ENCODE results near the gene GPRC5C. TPM values are rescaled to one million over a fixed set of nuclear protein-coding genes. Genes with fewer than 3 reads are reported as not detected.

GPRC5C gene
- total and polyA plus RNA-seq, 2 of the 13 experiments (the other 11 are each of a cell fraction or from before 2014, with no cell fraction given) = 85.6 to 300 TPM

GRCh38 chr17:74442670-74443515 is 11.0 kb downstream of the GPRC5C start (continued):
- TF ChIP-seq ZNF512 (CRISPR knock-in tag; IDR thresholded peaks at IDR 0.05) = no peak
- TF ChIP-seq ZNF724P (CRISPR knock-in tag; IDR thresholded peaks at IDR 0.05; ENCODE audit: borderline replicate concordance) = peak; percentile 43; the same call in 1 of the 2 replicates
- no peak; the same call in 1 of the 2 replicates for TF ChIP-seq ZNF713 (CRISPR knock-in tag; IDR thresholded peaks at IDR 0.05)
- TF ChIP-seq MTF2 (CRISPR knock-in tag; IDR thresholded peaks at IDR 0.05; ENCODE audit: borderline replicate concordance) = 0 out of 2 replicates have a peak, but pooled peaks have one; percentile 43
- no peak for TF ChIP-seq DNMT3B (CRISPR knock-in tag; conservative IDR thresholded peaks at IDR 0.05)
- peak; percentile 77; the same call in 1 of the 2 replicates for TF ChIP-seq ZNF256 (CRISPR knock-in tag; conservative IDR thresholded peaks at IDR 0.05)
- TF ChIP-seq ZNF180 (CRISPR knock-in tag; IDR thresholded peaks at IDR 0.05; ENCODE audit: borderline replicate concordance, low read depth) = no peak
- TF ChIP-seq HNF4G (IDR thresholded peaks at IDR 0.05; ENCODE audit: borderline replicate concordance, low read depth, low read length) = peak; percentile 99
- peak; percentile 100 for TF ChIP-seq HNF4G (CRISPR knock-in tag; IDR thresholded peaks at IDR 0.05; ENCODE audit: borderline replicate concordance, low read depth)
- TF ChIP-seq MIER2 (CRISPR knock-in tag; IDR thresholded peaks at IDR 0.05) = peak; percentile 67; the same call in 1 of the 2 replicates
- peak; percentile 85; the same call in 1 of the 2 replicates for TF ChIP-seq CSRNP1 (CRISPR knock-in tag; IDR thresholded peaks at IDR 0.05)
- peak; percentile 90 for TF ChIP-seq ARID2 (CRISPR knock-in tag; IDR thresholded peaks at IDR 0.05; ENCODE audit: borderline replicate concordance)
- peak; percentile 84 for TF ChIP-seq ZSCAN22 (CRISPR knock-in tag; IDR thresholded peaks at IDR 0.05)
- peak; percentile 96 for TF ChIP-seq TFAP4 (IDR thresholded peaks at IDR 0.05; ENCODE audit: borderline replicate concordance, low read depth)
- TF ChIP-seq ZNF512B (CRISPR knock-in tag; IDR thresholded peaks at IDR 0.05; ENCODE audit: borderline replicate concordance) = 0 out of 2 replicates have a peak, but pooled peaks have one; percentile 29
- peak; percentile 64; the same call in 1 of the 2 replicates for TF ChIP-seq ZFP90 (CRISPR knock-in tag; IDR thresholded peaks at IDR 0.05; ENCODE audit: borderline replicate concordance)
- TF ChIP-seq PHB2 (IDR thresholded peaks at IDR 0.05; ENCODE audit: partially characterized antibody) = no peak
- no peak for TF ChIP-seq ZNF562 (CRISPR knock-in tag; IDR thresholded peaks at IDR 0.05; ENCODE audit: borderline replicate concordance)
- TF ChIP-seq PAWR (CRISPR knock-in tag; IDR thresholded peaks at IDR 0.05; ENCODE audit: borderline replicate concordance) = peak; percentile 80; the same call in 1 of the 2 replicates
- no peak for TF ChIP-seq ARNT2 (CRISPR knock-in tag; IDR thresholded peaks at IDR 0.05; ENCODE audit: low read depth)
- TF ChIP-seq FOSL1 (CRISPR knock-in tag; IDR thresholded peaks at IDR 0.05; ENCODE audit: borderline replicate concordance) = peak; percentile 18; the same call in 1 of the 2 replicates

Measured in HepG2 (cell line).